Embryonic facial prominence (tissue), 1 donor: ENCODE data around the gene ADAP1.

Experiments
- DNase-seq: peaks from one replicate; pipeline ENCODE4 v3.0.0-alpha.2; 2016; ENCODE audit errors: extremely low spot score

Gene ADAP1

DNA sequence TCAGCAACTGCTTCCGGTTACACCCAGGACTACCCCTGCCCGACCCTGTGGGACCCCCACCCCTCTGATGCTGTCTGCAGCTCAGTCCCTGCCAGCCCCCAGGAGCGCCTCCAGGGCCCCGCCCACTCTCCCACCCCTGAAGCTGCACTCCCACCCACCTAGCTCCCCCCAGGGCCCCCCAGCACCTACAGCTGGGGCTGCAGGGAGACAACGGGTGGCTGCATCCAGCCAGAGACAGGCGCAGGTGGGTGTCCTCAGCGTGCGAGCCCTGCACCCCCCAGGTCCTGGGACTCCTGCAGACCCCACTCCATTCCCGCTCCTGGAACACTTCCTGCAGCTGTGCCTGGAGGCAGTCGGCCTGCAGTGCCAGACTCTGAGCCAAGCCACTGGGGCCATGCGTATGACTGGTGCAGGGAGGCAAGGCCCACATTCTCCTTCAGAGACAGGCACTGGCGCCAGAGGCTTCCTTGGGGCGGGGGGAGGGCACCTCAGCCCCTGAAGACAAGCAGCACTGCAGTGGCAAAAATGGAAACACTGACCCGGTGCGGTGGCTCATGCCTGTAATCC lies 34.6 kb upstream of the ADAP1 start:
- no peak for DNase-seq

DNA sequence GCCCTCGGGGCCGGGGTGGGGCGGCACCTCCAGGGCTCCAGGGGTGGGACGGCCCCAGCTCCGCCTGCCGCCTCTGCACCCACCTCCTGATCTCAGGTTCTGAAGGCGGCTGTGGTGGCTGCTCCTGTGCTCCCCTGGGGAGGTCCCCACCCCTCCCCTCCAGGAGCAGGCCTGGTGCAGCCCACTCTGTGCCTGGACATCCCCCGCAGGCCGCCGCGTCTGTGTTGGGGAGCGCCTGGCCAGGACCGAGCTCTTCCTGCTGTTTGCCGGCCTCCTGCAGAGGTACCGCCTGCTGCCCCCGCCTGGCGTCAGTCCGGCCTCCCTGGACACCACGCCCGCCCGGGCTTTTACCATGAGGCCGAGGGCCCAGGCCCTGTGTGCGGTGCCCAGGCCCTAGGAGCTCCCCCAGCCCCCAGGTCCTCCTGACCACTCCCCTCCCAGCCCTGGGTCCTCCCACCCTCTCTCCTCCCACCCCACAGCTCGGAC lies 34.0 kb upstream of the ADAP1 start:
- DNase-seq = no peak

DNA sequence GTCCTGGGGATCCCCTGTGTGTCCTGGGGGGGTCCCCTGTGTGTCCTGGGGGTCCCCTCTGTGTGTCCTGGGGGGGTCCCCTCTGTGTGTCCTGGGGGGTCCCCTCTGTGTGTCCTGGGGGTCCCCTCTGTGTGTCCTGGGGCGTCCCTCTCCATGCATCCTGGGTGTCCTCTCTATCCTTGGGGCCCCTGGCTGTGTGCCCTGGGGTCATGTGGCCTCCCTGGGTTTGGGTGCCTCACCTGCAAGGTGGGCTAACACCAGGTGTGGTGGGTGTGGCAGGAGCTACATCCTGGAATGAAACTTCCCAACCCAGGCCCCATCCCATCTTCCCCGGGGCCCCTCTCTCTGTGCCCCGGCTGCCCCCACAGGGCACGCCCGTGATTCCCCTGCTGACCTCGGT lies 33.4 kb upstream of the ADAP1 start:
- no peak for DNase-seq

DNA sequence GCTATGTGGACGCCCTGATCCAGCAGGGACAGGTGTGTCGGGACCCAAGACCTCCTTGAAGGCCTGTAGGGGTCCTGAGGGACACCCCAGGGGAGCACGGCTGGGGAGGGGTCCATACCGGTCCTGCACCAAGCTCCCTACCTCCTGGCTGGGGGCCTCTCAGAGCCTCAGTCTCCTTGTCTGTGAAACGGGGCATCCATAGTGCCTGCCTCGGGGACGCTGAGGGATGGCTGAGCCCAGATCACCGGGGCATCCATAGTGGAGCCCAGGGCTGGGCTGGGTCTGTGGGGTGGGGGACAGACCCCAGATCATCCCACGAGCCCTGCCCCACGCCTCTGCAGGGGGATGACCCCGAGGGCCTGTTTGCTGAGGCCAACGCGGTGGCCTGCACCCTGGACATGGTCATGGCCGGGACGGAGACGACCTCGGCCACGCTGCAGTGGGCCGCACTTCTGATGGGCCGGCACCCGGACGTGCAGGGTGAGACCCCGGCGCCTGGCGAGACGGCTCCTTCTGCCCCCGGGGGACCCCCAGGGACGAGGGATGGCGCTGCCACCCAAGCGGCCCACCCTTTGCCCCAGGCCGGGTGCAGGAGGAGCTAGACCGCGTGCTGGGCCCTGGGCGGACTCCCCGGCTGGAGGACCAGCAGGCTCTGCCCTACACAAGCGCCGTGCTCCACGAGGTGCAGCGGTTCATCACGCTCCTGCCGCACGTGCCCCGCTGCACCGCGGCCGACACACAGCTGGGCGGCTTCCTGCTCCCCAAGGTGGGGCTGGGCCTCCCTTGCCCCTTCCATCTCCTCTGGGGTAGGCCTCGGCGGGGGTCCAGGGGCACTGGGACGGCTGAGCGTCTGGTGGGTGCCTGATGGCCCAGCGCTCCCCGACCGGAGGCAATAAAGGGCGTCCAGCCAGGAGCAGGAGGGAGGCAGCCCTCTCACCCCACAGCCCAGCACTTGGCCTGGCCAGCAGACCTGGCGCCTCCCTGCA lies 32.6 kb upstream of the ADAP1 start:
- no peak for DNase-seq

DNA sequence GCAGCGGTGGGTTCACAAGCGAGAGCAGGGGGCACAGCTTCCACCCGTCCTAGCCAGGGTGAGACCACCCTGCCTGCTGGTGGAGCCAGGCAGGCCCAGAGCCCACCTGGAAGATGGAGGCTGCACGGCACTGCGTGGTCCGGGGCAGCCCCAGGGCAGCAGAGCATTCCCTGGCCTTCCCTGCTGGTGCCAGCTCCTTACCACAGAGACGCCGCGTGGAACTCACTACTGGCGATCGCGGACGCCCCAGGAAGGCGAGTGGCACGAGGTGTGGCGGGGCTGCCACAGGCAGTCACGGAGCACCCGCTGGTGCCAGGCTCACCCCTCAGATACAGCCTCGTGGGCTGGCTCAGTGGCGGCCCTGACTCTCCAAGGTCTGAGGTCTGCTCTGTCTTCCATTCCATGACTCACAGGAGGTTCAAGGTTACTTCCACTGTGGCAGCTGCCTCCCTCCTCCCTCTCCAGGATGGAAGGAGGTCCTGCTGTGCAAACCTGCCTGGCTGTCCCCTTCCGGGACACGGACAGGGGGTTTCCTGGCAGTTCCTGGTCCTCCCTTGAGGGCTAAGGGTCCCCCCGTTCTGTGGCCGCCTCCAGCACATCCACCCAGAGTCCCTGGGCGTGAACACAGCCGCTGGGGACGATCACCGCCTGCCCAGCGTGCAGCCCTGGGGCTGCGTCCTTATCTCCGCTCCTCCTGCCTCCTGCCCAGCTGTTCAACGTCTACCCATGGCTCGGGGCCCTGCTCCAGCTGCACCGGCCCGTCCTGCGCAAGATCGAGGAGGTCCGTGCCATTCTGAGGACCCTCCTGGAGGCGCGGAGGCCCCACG lies 31.6 kb upstream of the ADAP1 start:
- no peak for DNase-seq

DNA sequence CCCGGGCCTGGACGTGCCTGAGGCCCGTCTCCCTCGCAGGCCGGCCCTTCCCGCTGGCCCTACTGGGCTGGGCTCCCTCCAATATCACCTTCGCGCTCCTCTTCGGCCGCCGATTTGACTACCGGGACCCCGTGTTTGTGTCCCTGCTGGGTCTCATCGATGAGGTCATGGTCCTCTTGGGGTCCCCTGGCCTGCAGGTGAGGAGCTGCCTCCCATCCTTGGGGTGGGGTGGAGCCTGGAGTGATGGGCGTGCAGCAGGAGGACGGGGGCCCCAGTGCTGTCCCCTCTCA lies 30.6 kb upstream of the ADAP1 start:
- DNase-seq = no peak

DNA sequence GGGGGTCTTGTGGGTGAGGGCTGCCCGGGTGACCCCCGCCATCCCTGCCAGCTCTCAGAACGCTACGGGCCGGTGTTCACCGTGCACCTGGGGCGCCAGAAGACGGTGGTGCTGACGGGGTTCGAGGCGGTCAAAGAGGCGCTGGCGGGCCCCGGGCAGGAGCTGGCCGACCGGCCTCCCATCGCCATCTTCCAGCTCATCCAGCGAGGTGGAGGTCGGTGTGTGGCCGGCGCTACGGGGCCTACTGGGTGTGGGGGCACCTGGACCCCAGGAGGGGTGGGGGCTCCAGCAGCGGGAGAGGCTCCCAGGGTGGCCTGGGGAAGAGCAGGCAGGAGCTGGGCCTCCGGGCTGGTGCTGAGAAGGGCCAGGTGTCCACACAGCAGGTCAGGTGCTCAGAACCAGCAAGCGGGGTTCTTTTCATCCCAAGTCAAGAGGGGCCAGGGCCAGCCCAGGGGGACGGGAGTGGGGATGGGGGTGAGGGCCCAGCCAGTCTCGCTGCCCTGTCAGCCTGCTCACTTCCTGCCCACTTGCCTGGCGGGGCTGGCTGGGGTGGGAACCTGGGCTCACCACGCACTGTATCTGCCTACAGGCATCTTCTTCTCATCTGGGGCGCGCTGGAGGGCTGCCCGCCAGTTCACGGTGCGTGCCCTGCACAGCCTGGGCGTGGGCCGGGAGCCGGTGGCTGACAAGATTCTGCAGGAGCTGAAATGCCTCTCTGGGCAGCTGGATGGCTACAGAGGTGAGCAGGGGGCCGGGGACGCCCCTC lies 30.1 kb upstream of the ADAP1 start:
- DNase-seq = no peak

DNA sequence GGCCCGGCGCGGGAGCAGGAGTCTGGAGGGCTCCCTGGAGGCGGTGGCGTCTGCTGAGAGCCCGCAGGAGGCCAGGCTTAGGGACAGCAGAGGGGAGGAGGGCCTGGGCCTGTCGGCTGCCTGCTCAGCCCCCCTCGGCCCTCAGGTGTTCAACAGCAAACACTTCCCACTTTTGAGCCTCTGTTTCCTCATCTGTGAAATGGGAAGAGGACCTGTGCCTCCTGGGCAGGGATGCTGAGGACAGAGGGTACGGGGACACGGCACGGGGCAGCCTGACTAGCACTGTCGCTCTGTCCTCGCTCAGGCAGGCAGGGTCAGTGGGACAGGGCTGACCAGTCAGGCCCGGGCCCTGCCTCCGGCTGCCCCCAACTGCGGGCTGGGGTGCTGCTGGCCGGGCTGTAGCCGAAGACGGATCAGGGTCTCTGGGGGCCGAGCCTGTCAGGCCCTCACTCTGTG lies 29.2 kb upstream of the ADAP1 start:
- DNase-seq = no peak

DNA sequence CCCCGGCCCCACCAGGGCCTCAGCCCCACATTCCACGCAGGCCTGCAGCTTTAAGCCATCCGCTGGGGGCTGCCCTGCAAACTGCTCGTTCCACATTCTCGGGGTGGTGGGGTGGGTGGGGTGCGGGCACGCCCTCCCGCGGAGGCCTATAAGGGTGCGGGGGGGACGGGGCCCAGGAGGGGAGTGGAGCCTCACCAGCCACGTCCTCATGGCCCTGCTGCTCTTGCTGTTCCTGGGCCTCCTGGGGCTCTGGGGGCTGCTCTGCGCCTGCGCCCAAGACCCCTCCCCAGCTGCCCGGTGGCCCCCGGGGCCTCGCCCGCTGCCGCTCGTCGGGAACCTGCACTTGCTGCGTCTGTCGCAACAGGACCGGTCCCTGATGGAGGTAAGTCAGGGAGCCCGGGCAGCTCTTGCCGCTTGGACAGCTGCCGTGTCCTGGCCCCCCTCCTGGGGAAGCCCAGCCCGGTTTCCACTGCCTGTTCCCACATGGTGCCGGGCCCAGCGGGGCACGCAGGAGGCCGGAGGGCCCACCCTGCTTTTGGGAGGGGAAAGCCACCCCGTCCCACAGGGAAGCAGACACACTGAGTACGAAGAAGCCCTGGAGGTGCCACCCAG lies 28.6 kb upstream of the ADAP1 start, which contains the start of gene CYP2W1:
TSS of gene CYP2W1 (plus strand) at position 178 of the 612 bp plus-strand sequence. CDS start at position 209, 31 bp downstream.
- no peak for DNase-seq

DNA sequence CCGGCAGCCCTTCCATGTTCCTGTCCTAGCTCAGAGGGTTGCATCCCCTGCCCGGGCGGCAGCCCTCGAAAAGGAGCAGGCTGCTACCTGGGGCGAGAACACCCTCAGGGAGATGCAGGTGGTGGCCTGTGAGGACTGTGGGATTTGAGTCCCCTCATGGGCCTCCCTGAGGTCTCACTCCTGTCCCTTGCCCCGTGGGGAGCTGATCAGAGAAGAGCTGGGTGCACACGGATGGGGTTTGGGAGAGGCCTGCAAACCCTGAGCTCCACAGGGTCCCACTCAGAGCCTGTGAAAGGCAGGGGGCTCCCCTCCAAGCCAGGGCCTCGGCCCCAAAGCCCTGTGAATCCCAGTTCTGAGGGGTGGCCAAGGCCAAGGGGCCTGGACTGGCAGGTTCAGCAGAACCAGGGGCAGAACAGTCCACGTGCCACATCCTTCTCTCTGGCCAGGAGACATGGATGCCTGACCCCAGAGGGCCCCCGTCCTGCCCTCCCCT lies 28.1 kb upstream of the ADAP1 start:
- DNase-seq = no peak

DNA sequence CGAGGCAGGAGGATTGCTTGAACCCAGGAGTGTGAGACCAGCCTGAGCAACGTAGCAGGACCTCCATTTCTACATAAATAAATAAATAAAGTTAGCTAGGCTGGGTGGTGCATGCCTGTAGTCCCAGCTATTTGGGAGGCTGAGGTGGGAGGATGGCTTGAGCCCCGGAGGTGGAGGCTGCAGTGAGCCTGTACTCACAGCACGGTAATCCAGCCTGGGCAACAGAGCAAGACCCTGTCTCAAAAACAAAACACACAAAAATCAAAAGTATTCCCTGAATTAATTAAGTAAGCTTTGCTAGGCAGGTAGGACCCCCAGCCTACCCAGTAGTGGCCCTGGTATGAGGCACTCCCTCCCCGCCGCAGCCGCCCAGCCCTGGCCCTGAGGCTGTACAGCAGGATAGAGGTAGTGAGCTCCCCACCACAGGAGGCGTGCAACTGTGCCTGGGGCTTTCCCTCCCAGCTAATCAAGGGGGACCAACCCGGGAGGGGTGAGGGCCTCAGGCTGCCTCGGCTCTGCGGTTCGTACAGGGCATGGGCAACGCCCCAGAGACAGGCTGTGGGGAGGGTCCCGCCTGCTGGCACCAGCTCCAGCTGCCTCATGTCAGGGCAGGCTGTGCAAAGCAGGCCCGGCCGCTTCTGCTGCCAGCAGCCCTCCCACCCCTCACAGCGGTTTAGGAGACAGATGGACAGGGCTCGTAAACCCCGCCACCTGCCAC lies 27.5 kb upstream of the ADAP1 start:
- no peak for DNase-seq

DNA sequence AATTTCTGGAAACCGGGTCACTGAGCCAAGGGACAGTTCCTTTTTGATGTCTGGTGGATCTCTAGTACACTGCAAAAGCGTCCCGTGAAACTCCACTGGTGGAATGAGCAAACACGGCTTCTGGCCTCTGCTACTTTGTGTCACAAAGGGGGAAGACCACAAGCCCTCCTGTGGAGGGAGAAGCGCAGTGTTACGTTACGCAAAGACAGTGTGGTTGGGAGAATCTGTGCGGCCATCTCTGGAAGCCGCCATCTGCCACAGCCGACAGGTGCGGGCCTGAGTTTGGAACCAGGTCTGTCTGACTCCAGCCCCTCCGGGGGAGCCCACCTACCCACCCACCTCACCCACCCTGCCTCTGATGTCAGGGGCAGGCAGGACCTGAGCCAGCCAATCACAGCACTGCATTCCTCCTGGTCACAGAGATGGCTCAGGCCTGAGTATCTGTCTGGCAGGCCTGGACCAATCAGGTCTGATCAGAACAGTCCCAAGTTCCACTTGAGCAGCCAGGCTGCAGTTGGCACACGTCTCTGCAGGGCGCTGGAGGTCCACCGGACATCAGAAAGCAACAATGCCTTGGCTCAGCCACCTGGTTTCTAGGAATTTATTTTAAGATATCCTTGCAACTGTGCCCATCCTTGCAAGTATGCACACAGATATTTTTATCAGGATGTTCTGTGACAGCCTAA lies 25.5 kb upstream of the ADAP1 start:
- no peak for DNase-seq

DNA sequence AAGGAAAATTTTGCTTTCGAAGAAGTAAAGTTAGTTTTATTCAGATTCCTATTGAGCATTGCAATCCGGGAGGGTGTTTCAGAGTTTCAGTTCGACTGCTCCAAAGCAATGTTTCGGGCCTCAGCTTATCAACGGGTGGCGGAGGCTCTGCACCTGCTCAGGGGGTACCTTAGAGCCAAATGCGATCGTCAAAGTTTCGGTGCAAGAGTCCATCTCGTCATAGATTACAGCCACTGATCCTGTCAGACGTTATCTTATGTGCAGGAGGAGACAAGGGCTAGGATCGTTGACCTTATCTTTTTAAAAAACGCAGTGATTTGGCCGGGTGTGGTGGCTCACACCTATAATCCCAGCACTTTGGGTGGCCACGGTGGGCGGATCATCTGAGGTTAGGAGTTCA lies 24.7 kb upstream of the ADAP1 start:
- DNase-seq = no peak

DNA sequence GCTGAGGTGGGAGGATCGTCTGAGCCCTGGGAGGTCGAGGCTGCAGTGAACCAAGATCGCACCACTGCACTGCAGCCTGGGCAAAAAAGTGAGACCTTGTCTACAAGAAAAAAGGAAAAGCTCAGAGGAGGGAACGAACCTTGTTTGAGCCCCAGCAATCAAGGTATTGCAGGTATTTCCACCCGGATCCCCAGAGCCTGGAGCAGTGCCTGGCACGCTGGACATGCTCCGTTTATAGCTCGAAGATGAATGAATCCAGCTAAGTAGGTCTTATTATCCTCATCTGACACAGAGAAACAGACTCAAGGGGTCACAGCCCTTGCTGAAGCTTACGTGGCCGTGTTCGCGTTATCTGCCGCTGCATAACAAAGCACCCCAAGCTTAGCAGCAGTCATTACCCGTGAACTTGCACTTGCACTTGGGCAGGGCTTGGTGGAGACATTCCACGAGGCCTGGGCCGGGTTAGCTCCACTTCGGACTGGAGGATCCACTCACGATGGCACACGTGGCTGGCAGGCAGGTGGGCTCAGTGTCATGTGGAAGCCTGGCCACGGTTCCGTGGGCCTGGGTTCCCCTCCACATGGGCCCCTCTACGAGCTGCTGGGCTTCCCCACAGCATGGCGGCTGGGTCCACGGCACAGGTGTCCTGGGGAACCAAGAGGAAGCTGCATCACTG lies 24.1 kb upstream of the ADAP1 start:
- DNase-seq = no peak

DNA sequence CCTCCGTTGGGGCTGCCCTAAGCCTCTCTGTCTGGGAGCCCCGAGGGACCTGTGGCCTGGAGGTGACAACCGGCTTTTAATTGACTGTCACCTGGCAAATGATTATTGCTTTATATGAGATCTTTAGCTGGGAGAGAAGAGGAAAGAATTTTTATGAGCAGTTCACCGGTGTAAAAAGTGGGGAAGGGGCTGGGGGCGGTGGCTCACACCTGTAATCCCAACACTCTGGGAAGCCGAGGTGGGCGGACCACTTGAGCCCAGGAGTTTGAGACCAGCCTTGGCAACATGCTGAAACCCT lies 23.5 kb upstream of the ADAP1 start:
- DNase-seq = no peak

DNA sequence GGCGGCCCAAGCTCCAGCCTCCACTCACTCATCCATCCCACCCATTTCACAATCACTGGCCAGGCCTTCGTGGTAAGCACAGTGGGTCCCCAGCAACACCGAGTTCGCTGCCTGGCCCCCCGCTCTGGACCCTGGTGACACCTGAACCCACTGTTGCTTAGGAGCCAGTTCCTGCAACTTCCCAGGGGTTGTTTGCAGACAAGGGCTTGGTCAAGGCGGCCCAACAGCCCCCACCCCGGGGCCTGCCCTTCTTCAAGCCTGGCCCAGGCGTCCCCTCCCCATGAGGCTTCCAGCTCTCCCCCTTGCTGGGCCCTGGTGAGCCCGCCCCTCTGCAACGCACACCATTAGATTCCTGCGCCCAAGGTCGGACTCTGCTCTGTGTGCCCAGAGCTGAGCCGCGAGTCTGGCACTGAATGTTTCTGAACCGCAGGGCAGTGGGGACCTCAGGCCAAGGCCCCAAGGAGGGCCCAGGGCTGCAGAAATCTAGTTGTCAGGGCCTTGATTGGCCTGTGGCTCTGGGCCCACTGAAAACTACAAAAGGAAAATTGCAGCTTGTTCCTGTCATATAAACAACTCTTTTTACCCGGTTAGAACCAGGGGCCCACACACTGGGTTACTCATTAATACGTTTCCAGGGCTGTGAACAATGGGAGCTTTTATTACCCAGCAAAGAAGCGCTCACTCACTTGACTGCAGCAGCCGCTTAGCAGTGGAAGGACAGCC lies 23.0 kb upstream of the ADAP1 start:
- no peak for DNase-seq

DNA sequence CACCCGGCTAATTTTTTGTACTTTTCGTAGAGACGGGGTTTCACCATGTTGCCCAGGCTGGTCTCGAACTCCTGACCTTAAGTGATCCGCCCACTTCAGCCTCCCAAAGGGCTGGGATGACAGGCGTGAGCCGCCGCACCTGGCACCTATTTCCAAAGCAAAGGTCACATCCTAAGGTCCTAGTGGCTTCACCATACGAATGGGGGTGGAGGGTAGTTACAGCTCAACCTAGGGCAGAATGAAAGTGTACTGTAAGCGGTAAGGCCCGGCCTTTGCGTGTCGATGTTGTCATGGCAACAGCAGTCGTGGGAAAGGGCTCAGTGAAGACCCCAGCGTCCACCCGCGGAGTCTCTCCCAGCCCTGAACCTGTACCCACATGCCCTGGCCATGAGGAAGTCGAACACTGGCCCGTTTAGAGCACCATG lies 22.4 kb upstream of the ADAP1 start:
- DNase-seq = no peak

DNA sequence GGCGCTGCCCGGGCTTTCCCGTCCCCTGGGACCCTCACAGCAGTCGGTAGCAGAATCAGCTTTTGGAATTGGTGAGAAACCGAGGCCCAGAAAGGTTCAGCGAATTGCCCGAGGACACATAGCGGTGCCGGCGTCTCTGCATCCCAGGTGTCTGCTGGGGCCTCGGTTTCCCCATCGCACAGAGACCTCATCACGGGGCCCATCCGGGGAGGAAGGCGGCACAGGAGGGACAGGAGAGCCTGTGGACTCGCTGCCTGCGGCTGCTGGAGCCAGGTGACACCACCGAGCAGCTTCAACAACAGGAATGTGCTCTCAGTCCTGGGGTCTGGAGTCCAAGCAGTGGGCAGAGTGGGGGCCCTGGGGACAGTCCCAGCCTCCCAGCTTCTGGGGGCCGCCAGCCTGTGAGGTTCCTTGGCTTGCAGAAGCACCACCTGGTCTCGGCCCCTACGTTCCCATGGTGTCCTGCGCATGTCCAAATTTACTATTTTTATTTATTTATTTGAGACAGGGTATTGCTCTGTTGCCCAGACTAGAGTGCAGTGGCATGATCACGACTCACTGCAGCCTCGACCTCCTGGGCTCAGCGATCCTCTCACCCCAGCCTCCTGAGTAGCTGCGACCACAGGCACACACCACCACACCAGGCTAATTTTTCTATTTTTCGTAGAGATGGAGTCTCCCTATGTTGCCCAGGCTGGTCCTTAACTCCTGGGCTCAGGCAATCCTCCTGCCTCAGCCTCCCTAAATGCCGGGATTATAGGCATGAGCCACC lies 21.4 kb upstream of the ADAP1 start:
- DNase-seq = no peak
